HG03060 (cell line): ENCODE results near the gene GNG7.
A peak's percentile ranks its signal among the peaks of the same experiment; 100 is the strongest.
"Not testable (repeated sequence)": the region's sequence is repeated elsewhere in the genome, so short reads cannot be mapped to it uniquely, and the experiment has no call there.

Experiments
- ATAC-seq: cut with Tn5 transposase; IDR thresholded peaks from one replicate; pipeline ENCODE4 v1.9.1; 2021; ENCODE audit warnings: low read depth, moderate number of reproducible peaks; ENCODE audit not compliant: unreplicated experiment

GNG7 gene

GRCh38 chr19:2478756-2479555, 223.5 kb downstream of the GNG7 start:
- no peak for ATAC-seq

- no peak for ATAC-seq
Measured at GRCh38 chr19:2478278-2478755, 224.2 kb downstream of the GNG7 start.

GRCh38 chr19:2477732-2478191, 224.7 kb downstream of the GNG7 start:
- ATAC-seq, result no peak

- no peak for ATAC-seq
Measured at GRCh38 chr19:2477141-2477710, 225.3 kb downstream of the GNG7 start.

- no peak for ATAC-seq
Measured at GRCh38 chr19:2476451-2477140, 225.9 kb downstream of the GNG7 start.

GRCh38 chr19:2475702-2476450, 226.6 kb downstream of the GNG7 start, which contains the start of gene GADD45B:
Gene GADD45B (plus strand): TSS chr19:2476127. CDS start chr19:2476359, 232 bp downstream.
- ATAC-seq, result peak; percentile 57

GRCh38 chr19:2475018-2475701, 227.3 kb downstream of the GNG7 start:
- no peak for ATAC-seq

GRCh38 chr19:2474232-2475017, 228.1 kb downstream of the GNG7 start:
- no peak for ATAC-seq

GRCh38 chr19:2469915-2470200, 232.6 kb downstream of the GNG7 start:
- not testable (repeated sequence) for ATAC-seq

- no peak for ATAC-seq
Measured at GRCh38 chr19:2469102-2469914, 233.2 kb downstream of the GNG7 start.

- no peak for ATAC-seq
Measured at GRCh38 chr19:2468596-2468995, 233.9 kb downstream of the GNG7 start.

GRCh38 chr19:2464389-2464788, 238.1 kb downstream of the GNG7 start:
- ATAC-seq, result no peak

- not testable (repeated sequence) for ATAC-seq
Measured at GRCh38 chr19:2463694-2464093, 238.8 kb downstream of the GNG7 start.

GRCh38 chr19:2462635-2463421, 239.7 kb downstream of the GNG7 start:
- no peak for ATAC-seq

- no peak for ATAC-seq
Measured at GRCh38 chr19:2461751-2462634, 240.5 kb downstream of the GNG7 start.
